Body of pancreas (tissue), 4 donors: ENCODE data around the gene PUS3.

ENCODE experiments used
- CTCF ChIP-seq, 7 experiments: fragments of 450-650 bp in 4 of 7; fragments of 200-600 bp in 3 of 7; sonication (generic) in 3 of 7; IDR thresholded peaks; one replicate each; pipeline ENCODE4 v1.5.1; 2016 to 2019; ENCODE audit warnings: antibody characterized with exemption in 7 of 7
- POLR2A ChIP-seq, 3 donors: fragments of 450-650 bp; IDR thresholded peaks; one replicate each; pipeline ENCODE4 v1.6.1; 2016; ENCODE audit warnings: antibody characterized with exemption in 3 of 3, mild to moderate bottlenecking in 2 of 3

DNA sequence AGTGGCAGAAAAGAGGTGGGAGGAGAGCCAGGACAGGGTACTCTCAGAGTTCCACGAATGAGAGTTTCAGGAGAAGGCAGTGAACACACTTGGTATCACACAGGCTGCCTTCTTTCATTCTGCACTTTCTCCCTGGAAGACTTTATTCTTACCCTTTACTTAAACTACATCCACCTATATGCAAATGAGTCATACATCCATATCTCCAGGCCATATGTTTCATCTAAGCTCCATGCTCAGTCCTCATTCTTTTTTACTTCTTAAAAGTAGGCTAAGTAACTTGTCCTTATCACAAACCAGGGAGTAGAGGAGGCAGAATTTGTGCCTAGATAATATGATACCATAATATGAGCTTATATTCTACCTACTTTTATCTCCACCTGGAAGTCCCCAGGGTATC lies 21.7 kb downstream of the PUS3 start:
- TF ChIP-seq CTCF (IDR thresholded peaks at IDR 0.05) (no peak), POLR2A (IDR thresholded peaks at IDR 0.05) (no peak)
